ENCODE results near the gene ATP6V0E2.

DNA sequence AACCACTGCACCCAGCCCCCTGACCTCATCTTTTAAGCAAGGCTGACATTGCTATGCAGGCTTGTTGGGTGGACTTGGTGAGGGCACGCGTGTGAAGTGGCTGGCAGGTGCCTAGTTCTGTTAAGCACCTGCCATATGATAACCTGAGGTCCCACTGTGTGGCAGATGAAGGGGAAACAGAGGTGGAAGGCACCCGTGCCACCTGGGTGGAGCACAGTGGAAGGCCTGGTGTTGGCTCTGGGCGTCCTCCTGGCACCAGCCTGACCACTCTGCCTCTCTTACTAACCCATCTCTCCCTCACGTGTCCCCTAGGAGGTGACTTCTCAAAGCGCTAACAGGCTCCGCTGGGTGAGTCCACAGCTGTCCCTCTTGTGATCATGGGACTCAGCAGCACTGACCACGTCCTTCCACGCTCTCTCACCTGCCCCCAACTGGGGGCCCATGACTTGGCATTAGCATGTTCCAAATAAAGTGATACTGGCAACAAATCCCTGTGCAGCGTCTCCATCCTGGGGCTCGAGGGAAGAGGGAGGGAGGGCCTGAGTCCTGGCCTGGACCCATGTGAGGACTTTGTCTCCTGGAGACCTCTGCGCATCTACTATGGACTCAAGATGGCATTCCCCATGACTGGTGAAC lies 40.2 kb upstream of the ATP6V0E2 start:
- no peak for TF ChIP-seq CTCF (IDR thresholded peaks at IDR 0.05)
- no peak for TF ChIP-seq POLR2A (IDR thresholded peaks at IDR 0.05)
- TF ChIP-seq EP300 (IDR thresholded peaks at IDR 0.05): no peak
- TF ChIP-seq POLR2AphosphoS5 (IDR thresholded peaks at IDR 0.05): no peak
